Measurements from ENCODE around the gene CCDC85A.

The CCDC85A gene

GRCh38 chr2:56375251-56375650 lies 191.5 kb downstream of the CCDC85A start:
- Mint-ChIP-seq H3K36me3 (no peaks in the 10 kb centered on the region), H3K27ac (no peak overlapping the region), H3K9me3 (ENCODE audit: low read depth) (peaks cover 3% of the 10 kb centered on the region), H3K4me1 (ENCODE audit: low read depth) (no peaks in the 10 kb centered on the region), H3K27me3 (no peaks in the 10 kb centered on the region), H3K4me3 (no peak overlapping the region)

GRCh38 chr2:56376699-56377665 lies 193.2 kb downstream of the CCDC85A start:
- Mint-ChIP-seq H3K36me3 (no peaks in the 10 kb centered on the region), H3K4me1 (ENCODE audit: low read depth) (no peaks in the 10 kb centered on the region), H3K4me3 (no peak overlapping the region), H3K9me3 (ENCODE audit: low read depth) (peaks cover 3% of the 10 kb centered on the region), H3K27ac (no peak overlapping the region), H3K27me3 (no peaks in the 10 kb centered on the region)

GRCh38 chr2:56379066-56379465 lies 195.3 kb downstream of the CCDC85A start:
- H3K27ac Mint-ChIP-seq = no peak overlapping the region
- H3K36me3 Mint-ChIP-seq = no peaks in the 10 kb centered on the region
- no peaks in the 10 kb centered on the region for H3K27me3 Mint-ChIP-seq
- peaks cover under 1% of the 10 kb centered on the region for H3K9me3 Mint-ChIP-seq (ENCODE audit: low read depth)
- no peaks in the 10 kb centered on the region for H3K4me1 Mint-ChIP-seq (ENCODE audit: low read depth)
- H3K4me3 Mint-ChIP-seq = no peak overlapping the region

- Mint-ChIP-seq H3K4me3 (no peak overlapping the region), H3K36me3 (no peaks in the 10 kb centered on the region)
Measured at GRCh38 chr2:56380861-56381260, 197.1 kb downstream of the CCDC85A start.

GRCh38 chr2:56382466-56382865 lies 198.7 kb downstream of the CCDC85A start:
- Mint-ChIP-seq H3K36me3 (no peaks in the 10 kb centered on the region), H3K9me3 (ENCODE audit: low read depth) (no peaks in the 10 kb centered on the region), H3K4me3 (no peak overlapping the region), H3K27me3 (no peaks in the 10 kb centered on the region), H3K27ac (no peak overlapping the region), H3K4me1 (ENCODE audit: low read depth) (no peaks in the 10 kb centered on the region)

More at GRCh38 chr2:56380861-56381260, 197.1 kb downstream of the CCDC85A start:
- H3K9me3 Mint-ChIP-seq (ENCODE audit: low read depth) = no peaks in the 10 kb centered on the region
- H3K4me1 Mint-ChIP-seq (ENCODE audit: low read depth) = no peaks in the 10 kb centered on the region
- no peaks in the 10 kb centered on the region for H3K27me3 Mint-ChIP-seq
- no peak overlapping the region for H3K27ac Mint-ChIP-seq

GRCh38 chr2:56386657-56387056 lies 202.9 kb downstream of the CCDC85A start:
- no peak overlapping the region for H3K4me3 Mint-ChIP-seq
- H3K4me1 Mint-ChIP-seq (ENCODE audit: low read depth) = no peaks in the 10 kb centered on the region
- H3K36me3 Mint-ChIP-seq = no peaks in the 10 kb centered on the region
- H3K9me3 Mint-ChIP-seq (ENCODE audit: low read depth) = peaks cover 10% of the 10 kb centered on the region
- H3K27me3 Mint-ChIP-seq = no peaks in the 10 kb centered on the region
- no peak overlapping the region for H3K27ac Mint-ChIP-seq

- Mint-ChIP-seq H3K9me3 (ENCODE audit: low read depth) (peaks cover 20% of the 10 kb centered on the region), H3K27ac (no peak overlapping the region), H3K27me3 (no peaks in the 10 kb centered on the region), H3K4me1 (ENCODE audit: low read depth) (no peaks in the 10 kb centered on the region), H3K4me3 (no peak overlapping the region), H3K36me3 (no peaks in the 10 kb centered on the region)
Measured at GRCh38 chr2:56390644-56391043, 206.9 kb downstream of the CCDC85A start.

- Mint-ChIP-seq H3K36me3 (no peaks in the 10 kb centered on the region), H3K4me3 (no peak overlapping the region), H3K27ac (no peak overlapping the region), H3K4me1 (ENCODE audit: low read depth) (no peaks in the 10 kb centered on the region), H3K9me3 (ENCODE audit: low read depth) (peaks cover 15% of the 10 kb centered on the region), H3K27me3 (no peaks in the 10 kb centered on the region)
Measured at GRCh38 chr2:56410140-56410539, 226.3 kb downstream of the CCDC85A start.

GRCh38 chr2:56416500-56417176 lies 232.8 kb downstream of the CCDC85A start:
- no peak overlapping the region for H3K4me3 Mint-ChIP-seq

More at GRCh38 chr2:56416500-56417176, 232.8 kb downstream of the CCDC85A start:
- H3K27me3 Mint-ChIP-seq = no peaks in the 10 kb centered on the region
- H3K27ac Mint-ChIP-seq = no peak overlapping the region
- no peaks in the 10 kb centered on the region for H3K36me3 Mint-ChIP-seq
- no peaks in the 10 kb centered on the region for H3K4me1 Mint-ChIP-seq (ENCODE audit: low read depth)
- H3K9me3 Mint-ChIP-seq (ENCODE audit: low read depth) = peaks cover 8% of the 10 kb centered on the region

Measured in activated naive CD8-positive, alpha-beta T cell (primary cell).